Stimulated activated CD4-positive, alpha-beta T cell treated with anti-CD3 and anti-CD28 coated beads, TNF-alpha, amount 100 ng/mL, for 48 hours (primary cell): ENCODE data around the gene SPAG7.

Experiments
- DNase-seq, 3 donors: peaks; one replicate each; pipeline ENCODE4 v3.0.0-alpha.2; 2020; ENCODE audit warnings: low read depth in 3 of 3

Gene SPAG7

GRCh38 chr17:4974115-4974670 is 6.6 kb upstream of the SPAG7 start:
- DNase-seq: no peak

- DNase-seq: no peak
These were observed 5.9 kb upstream of the SPAG7 start for GRCh38 chr17:4973256-4974114.

GRCh38 chr17:4972752-4973151 is 5.1 kb upstream of the SPAG7 start:
- DNase-seq: no peak

GRCh38 chr17:4972322-4972721 is 4.7 kb upstream of the SPAG7 start:
- DNase-seq: no peak

GRCh38 chr17:4971826-4972225 is 4.2 kb upstream of the SPAG7 start:
- DNase-seq: no peak

GRCh38 chr17:4970273-4970672 is 2.7 kb upstream of the SPAG7 start:
- DNase-seq: no peak

- peak in 2 of 3 donors; percentile 24 to 38 for DNase-seq
These were observed 2.0 kb upstream of the SPAG7 start for GRCh38 chr17:4969551-4970173.

GRCh38 chr17:4969047-4969550 is 1.5 kb upstream of the SPAG7 start:
- DNase-seq: peak in 1 of 3 donors; percentile 47

- no peak for DNase-seq
These were observed 949 bp upstream of the SPAG7 start for GRCh38 chr17:4968486-4969046.

GRCh38 chr17:4966844-4967538 is 626 bp downstream of the SPAG7 start:
- peak; percentile 81 to 91 (median 83) for DNase-seq

- DNase-seq: no peak
These were observed 2.2 kb downstream of the SPAG7 start for GRCh38 chr17:4965311-4965986.

- no peak for DNase-seq
These were observed 7.2 kb downstream of the SPAG7 start for GRCh38 chr17:4960279-4960922.

GRCh38 chr17:4959261-4959965 is 8.2 kb downstream of the SPAG7 start:
- DNase-seq: no peak

- no peak for DNase-seq
These were observed 9.5 kb downstream of the SPAG7 start for GRCh38 chr17:4958102-4958501.

GRCh38 chr17:4956493-4957061 is 11.0 kb downstream of the SPAG7 start:
- DNase-seq: no peak

GRCh38 chr17:4955091-4955490 is 12.5 kb downstream of the SPAG7 start:
- no peak for DNase-seq

- no peak for DNase-seq
These were observed 14.1 kb downstream of the SPAG7 start for GRCh38 chr17:4953451-4953961.

- DNase-seq: no peak
These were observed 16.1 kb downstream of the SPAG7 start for GRCh38 chr17:4951486-4951885.

- no peak for DNase-seq
These were observed 16.8 kb downstream of the SPAG7 start, which contains the start of gene ENO3 for GRCh38 chr17:4950746-4951204. TSS of gene ENO3 (plus strand) at chr17:4951119. CDS start at chr17:4951830, 711 bp downstream.
